Muscle layer of colon (tissue), 2 donors: ENCODE data around the gene MBP.
A peak's percentile ranks its signal among the peaks of the same experiment; 100 is the strongest.

Experiments
- H3K27ac ChIP-seq: one replicate; pipeline ENCODE4 v1.7.0; 2013; ENCODE audit warnings: low read depth, mild to moderate bottlenecking, low read length, moderate library complexity
- H3K27me3 ChIP-seq, 2 donors: one replicate each; pipeline ENCODE4 v1.7.0; 2013; ENCODE audit warnings: low read length in 2 of 2, mild to moderate bottlenecking in 2 of 2; ENCODE audit not compliant: insufficient read depth in 2 of 2, control insufficient read depth in 1 of 2
- H3K36me3 ChIP-seq: one replicate; pipeline ENCODE4 v1.7.0; 2013; ENCODE audit warnings: mild to moderate bottlenecking, low read length; ENCODE audit not compliant: insufficient read depth
- H3K4me1 ChIP-seq: one replicate; pipeline ENCODE4 v1.7.0; 2013; ENCODE audit warnings: mild to moderate bottlenecking, low read length; ENCODE audit not compliant: insufficient read depth
- H3K4me3 ChIP-seq, 2 donors: one replicate each; pipeline ENCODE4 v1.7.0; 2013; ENCODE audit warnings: low read length in 2 of 2, low read depth in 1 of 2, mild to moderate bottlenecking in 1 of 2, moderate library complexity in 1 of 2
- H3K9ac ChIP-seq: one replicate; pipeline ENCODE4 v1.7.0; 2013; ENCODE audit warnings: low read length
- H3K9me3 ChIP-seq: one replicate; pipeline ENCODE4 v1.7.0; 2013; ENCODE audit warnings: mild to moderate bottlenecking, low read length
- donor health status: abdominal sarcoma.
- donor health status: Adenocarcinoma of cecum.

The MBP gene

GRCh38 chr18:77131100-77131651, 1.4 kb downstream of the MBP start:
- H3K27me3 ChIP-seq = peaks cover 8 to 31% of the 10 kb centered on the region in 2 donors
- peaks cover 5% of the 10 kb centered on the region for H3K9me3 ChIP-seq
- no peak overlapping the region for H3K9ac ChIP-seq
- peak overlapping the region; percentile 54 to 56 for H3K4me3 ChIP-seq
- H3K4me1 ChIP-seq = peaks cover 24% of the 10 kb centered on the region
- peak overlapping the region; percentile 77 for H3K27ac ChIP-seq
- H3K36me3 ChIP-seq = no peaks in the 10 kb centered on the region

- Histone ChIP-seq H3K36me3 (no peaks in the 10 kb centered on the region), H3K27ac (no peak overlapping the region), H3K9ac (no peak overlapping the region), H3K4me1 (peaks cover 24% of the 10 kb centered on the region), H3K27me3 (peaks cover 8 to 31% of the 10 kb centered on the region in 2 donors), H3K4me3 (peak overlapping the region in 1 of 2 donors; percentile 54), H3K9me3 (peaks cover 2% of the 10 kb centered on the region)
Measured at GRCh38 chr18:77130229-77131099, 2.1 kb downstream of the MBP start.

GRCh38 chr18:77129150-77129551, 3.4 kb downstream of the MBP start:
- H3K27ac ChIP-seq = no peak overlapping the region
- H3K36me3 ChIP-seq = no peaks in the 10 kb centered on the region
- no peak overlapping the region for H3K9ac ChIP-seq
- peaks cover 24% of the 10 kb centered on the region for H3K4me1 ChIP-seq
- no peaks in the 10 kb centered on the region for H3K9me3 ChIP-seq
- H3K27me3 ChIP-seq = peaks cover 8 to 39% of the 10 kb centered on the region in 2 donors
- no peak overlapping the region for H3K4me3 ChIP-seq

GRCh38 chr18:77127769-77128671, 4.6 kb downstream of the MBP start:
- Histone ChIP-seq H3K9me3 (no peaks in the 10 kb centered on the region), H3K36me3 (no peaks in the 10 kb centered on the region), H3K27ac (peak overlapping the region; percentile 16), H3K9ac (no peak overlapping the region), H3K4me3 (peak overlapping the region in 1 of 2 donors; percentile 5), H3K27me3 (peaks cover 8 to 45% of the 10 kb centered on the region in 2 donors), H3K4me1 (peaks cover 24% of the 10 kb centered on the region)

- no peak overlapping the region for H3K9ac ChIP-seq
- H3K27me3 ChIP-seq = peaks cover 0 to 14% of the 10 kb centered on the region in 2 donors
- no peak overlapping the region for H3K27ac ChIP-seq
- H3K4me1 ChIP-seq = peaks cover 22% of the 10 kb centered on the region
- no peak overlapping the region for H3K4me3 ChIP-seq
- no peaks in the 10 kb centered on the region for H3K36me3 ChIP-seq
- H3K9me3 ChIP-seq = no peaks in the 10 kb centered on the region
Measured at GRCh38 chr18:77124452-77124922, 8.1 kb downstream of the MBP start.

- Histone ChIP-seq H3K9ac (no peak overlapping the region), H3K4me3 (no peak overlapping the region), H3K4me1 (peaks cover 16% of the 10 kb centered on the region), H3K27ac (no peak overlapping the region), H3K27me3 (peaks cover 0 to 14% of the 10 kb centered on the region in 2 donors), H3K9me3 (no peaks in the 10 kb centered on the region), H3K36me3 (no peaks in the 10 kb centered on the region)
Measured at GRCh38 chr18:77123320-77124231, 9.0 kb downstream of the MBP start.

GRCh38 chr18:77121523-77121922, 11.1 kb downstream of the MBP start:
- H3K4me3 ChIP-seq = no peak overlapping the region
- H3K4me1 ChIP-seq = no peaks in the 10 kb centered on the region
- H3K27ac ChIP-seq = no peak overlapping the region
- no peaks in the 10 kb centered on the region for H3K36me3 ChIP-seq
- peaks cover 0 to 14% of the 10 kb centered on the region in 2 donors for H3K27me3 ChIP-seq
- H3K9me3 ChIP-seq = no peaks in the 10 kb centered on the region
- H3K9ac ChIP-seq = no peak overlapping the region

GRCh38 chr18:77119851-77120491, 12.6 kb downstream of the MBP start:
- Histone ChIP-seq H3K36me3 (no peaks in the 10 kb centered on the region), H3K4me1 (no peaks in the 10 kb centered on the region), H3K4me3 (no peak overlapping the region), H3K27me3 (peaks cover 0 to 14% of the 10 kb centered on the region in 2 donors), H3K9ac (no peak overlapping the region), H3K27ac (no peak overlapping the region), H3K9me3 (no peaks in the 10 kb centered on the region)

- H3K36me3 ChIP-seq = no peaks in the 10 kb centered on the region
- no peak overlapping the region for H3K9ac ChIP-seq
- H3K9me3 ChIP-seq = no peaks in the 10 kb centered on the region
- no peaks in the 10 kb centered on the region for H3K4me1 ChIP-seq
- H3K4me3 ChIP-seq = no peak overlapping the region
- H3K27me3 ChIP-seq = peaks cover 0 to 7% of the 10 kb centered on the region in 2 donors
- H3K27ac ChIP-seq = no peak overlapping the region
Measured at GRCh38 chr18:77119101-77119850, 13.3 kb downstream of the MBP start.
